OCI-LY7 (cell line): ENCODE results near the gene CBLC. TPM values are rescaled to one million over a fixed set of nuclear protein-coding genes. Genes with fewer than 3 reads are reported as not detected.

Experiments used
- BruUV-seq: library from RNA; stranded (reverse); fragments of 400-500 nt; replicated peaks from 2 replicates; lab custom pipeline; 2021; lab: Mats Ljungman, UMichigan
- CTCF ChIA-PET: fragments of 300-600 bp; sonication (Branson Sonifier 250); formaldehyde crosslinking; loops from one replicate; lab custom pipeline; 2022; ENCODE audit warnings: antibody characterized with exemption; ENCODE audit not compliant: unreplicated experiment; lab: Charles Lee
- POLR2A ChIA-PET: fragments of 300-600 bp; sonication (Branson Sonifier 250); formaldehyde crosslinking; loops from one replicate; lab custom pipeline; 2022; ENCODE audit warnings: antibody characterized with exemption; lab: Charles Lee
- DNase-seq: peaks from one replicate; pipeline ENCODE4 v3.0.0-alpha.2; 2015; ENCODE audit warnings: low spot score
- H2AFZ ChIP-seq: fragments of 200-600 bp; sonication (generic), shearing (Covaris generic); 2 replicates; pipeline ENCODE4 v1.6.1; 2014; ENCODE audit warnings: mild to moderate bottlenecking, antibody characterized with exemption, low read length, moderate library complexity
- H3K27ac ChIP-seq: fragments of 200-600 bp; sonication (generic); 2 replicates; pipeline ENCODE4 v1.5.1; 2014; ENCODE audit warnings: mixed run types, low read depth, mild to moderate bottlenecking, moderate library complexity, low read length, inconsistent platforms; ENCODE audit not compliant: poor library complexity, severe bottlenecking
- H3K36me3 ChIP-seq: fragments of 200-600 bp; sonication (generic); 2 replicates; pipeline ENCODE4 v1.6.1; 2014; ENCODE audit warnings: mild to moderate bottlenecking, antibody characterized with exemption, low read length, moderate library complexity, mixed read lengths; ENCODE audit not compliant: insufficient read depth
- H3K4me1 ChIP-seq: fragments of 200-600 bp; sonication (generic); 2 replicates; pipeline ENCODE4 v1.5.1; 2014; ENCODE audit warnings: mild to moderate bottlenecking, low read length; ENCODE audit not compliant: insufficient read depth, poor library complexity, severe bottlenecking
- H3K4me2 ChIP-seq: fragments of 200-600 bp; sonication (generic); 2 replicates; pipeline ENCODE4 v1.6.1; 2014; ENCODE audit warnings: mild to moderate bottlenecking, low read length
- H3K4me3 ChIP-seq: fragments of 200-600 bp; sonication (generic); 2 replicates; pipeline ENCODE4 v1.5.1; 2014; ENCODE audit warnings: mild to moderate bottlenecking, low read depth, low read length; ENCODE audit not compliant: poor library complexity, severe bottlenecking
- H3K79me2 ChIP-seq: fragments of 200-600 bp; sonication (generic); 2 replicates; pipeline ENCODE4 v1.6.1; 2016; ENCODE audit warnings: low read depth, mild to moderate bottlenecking, low read length, moderate library complexity, mixed read lengths; ENCODE audit not compliant: insufficient read depth
- H3K9me2 ChIP-seq: fragments of 200-600 bp; sonication (generic); 2 replicates; pipeline ENCODE4 v1.6.1; 2016; ENCODE audit warnings: mild to moderate bottlenecking, low read length, mixed read lengths; ENCODE audit not compliant: insufficient read depth
- H3K9me3 ChIP-seq: fragments of 200-600 bp; sonication (generic); 2 replicates; pipeline ENCODE4 v1.6.1; 2014; ENCODE audit warnings: mild to moderate bottlenecking, mixed run types, low read length, mixed read lengths
- H4K20me1 ChIP-seq: fragments of 200-600 bp; sonication (generic); 2 replicates; pipeline ENCODE4 v1.6.1; 2014; ENCODE audit warnings: mild to moderate bottlenecking, antibody characterized with exemption, low read length, moderate library complexity, mixed read lengths; ENCODE audit not compliant: insufficient read depth
- CTCF ChIP-seq: fragments of 200-600 bp; sonication (generic); conservative IDR thresholded peaks from 2 replicates; pipeline ENCODE4 v1.5.1; 2014; ENCODE audit warnings: mild to moderate bottlenecking, antibody characterized with exemption, low read length, moderate library complexity, mixed read lengths
- EZH2phosphoT487 ChIP-seq: fragments of 200-600 bp; sonication (generic); IDR thresholded peaks from 2 replicates; pipeline ENCODE4 v1.6.1; 2018; ENCODE audit warnings: low read depth, borderline replicate concordance, mild to moderate bottlenecking, mixed run types, antibody characterized with exemption, low read length, moderate library complexity, mixed read lengths
- intact Hi-C: fragments of 100-400 bp; cut with micrococcal nuclease; formaldehyde crosslinking; loops from one replicate; pipeline ENCODE4 v1.10.0; 2022; ENCODE audit not compliant: unreplicated experiment
- total RNA-seq, 2 experiments: library from RNA; depleted of rRNA in 1 of 2; stranded (reverse); fragments of >200 nt in 1 of 2; shearing (Covaris generic) in 1 of 2; gene quantifications; 2 replicates each; pipeline ENCODE4 v1.2.3, GENCODE V29; 2014 to 2022

The CBLC gene
- total RNA-seq, 2 experiments from 2014 or later = not detected

- CTCF ChIA-PET = no interaction called here
- no peak for TF ChIP-seq EZH2phosphoT487
- no peak for TF ChIP-seq CTCF
- no peak overlapping the region for H3K4me2 ChIP-seq
- DNase-seq = no peak
- intact Hi-C loops = no loop called here
- no peaks in the 10 kb centered on the region for H3K4me1 ChIP-seq
- POLR2A ChIA-PET = no interaction called here
- no peak overlapping the region for H3K4me3 ChIP-seq
- H4K20me1 ChIP-seq = no peaks in the 10 kb centered on the region
- no peaks in the 10 kb centered on the region for H3K36me3 ChIP-seq
- H3K9me2 ChIP-seq = no peaks in the 10 kb centered on the region
- no peak overlapping the region for H3K27ac ChIP-seq
- no peak overlapping the region for H2AFZ ChIP-seq
- BruUV-seq = no TSS peak
- no peaks in the 10 kb centered on the region for H3K9me3 ChIP-seq
- H3K79me2 ChIP-seq = no peaks in the 10 kb centered on the region
Observed at GRCh38 chr19:44813841-44814470, 36.3 kb downstream of the CBLC start.

- H3K36me3 ChIP-seq = no peaks in the 10 kb centered on the region
- DNase-seq = no peak
- no peak for TF ChIP-seq CTCF
- no TSS peak for BruUV-seq
- H3K9me3 ChIP-seq = no peaks in the 10 kb centered on the region
- no peak overlapping the region for H3K4me3 ChIP-seq
- POLR2A ChIA-PET = no interaction called here
- H3K4me1 ChIP-seq = no peaks in the 10 kb centered on the region
- H3K4me2 ChIP-seq = no peak overlapping the region
- no peaks in the 10 kb centered on the region for H4K20me1 ChIP-seq
- intact Hi-C loops = no loop called here
- CTCF ChIA-PET = no interaction called here
- H3K79me2 ChIP-seq = no peaks in the 10 kb centered on the region
- no peak overlapping the region for H2AFZ ChIP-seq
- H3K9me2 ChIP-seq = no peaks in the 10 kb centered on the region
- H3K27ac ChIP-seq = no peak overlapping the region
Observed at GRCh38 chr19:44814517-44814916, 36.8 kb downstream of the CBLC start.

GRCh38 chr19:44816301-44816700 is 38.6 kb downstream of the CBLC start:
- no peak for DNase-seq
- no peak for TF ChIP-seq CTCF
- Histone ChIP-seq H3K9me2 (no peaks in the 10 kb centered on the region), H2AFZ (no peak overlapping the region), H3K79me2 (no peaks in the 10 kb centered on the region), H3K4me1 (no peaks in the 10 kb centered on the region), H3K4me3 (no peak overlapping the region), H3K9me3 (no peaks in the 10 kb centered on the region), H3K27ac (no peak overlapping the region), H3K36me3 (no peaks in the 10 kb centered on the region), H4K20me1 (no peaks in the 10 kb centered on the region), H3K4me2 (no peak overlapping the region)
- ChIA-PET CTCF (no interaction called here), POLR2A (no interaction called here)
- BruUV-seq = no TSS peak
- intact Hi-C loops = no loop called here
